HG02623 (cell line): ENCODE measurements around the gene CYS1.

Experiments used
- ATAC-seq: cut with Tn5 transposase; IDR thresholded peaks from one replicate; pipeline ENCODE4 v1.9.1; 2021; ENCODE audit warnings: moderate library complexity; ENCODE audit not compliant: unreplicated experiment

The CYS1 gene

GRCh38 chr2:10073706-10074105 lies 6.5 kb downstream of the CYS1 start:
- ATAC-seq: no peak

- ATAC-seq: peak; percentile 75
Observed at GRCh38 chr2:10072656-10073480, 7.3 kb downstream of the CYS1 start.

GRCh38 chr2:10071595-10071994 lies 8.6 kb downstream of the CYS1 start:
- ATAC-seq: no peak

- ATAC-seq: no peak
Observed at GRCh38 chr2:10071176-10071575, 9.0 kb downstream of the CYS1 start.

- no peak for ATAC-seq
Observed at GRCh38 chr2:10067881-10068280, 12.3 kb downstream of the CYS1 start.

- ATAC-seq: no peak
Observed at GRCh38 chr2:10067330-10067729, 12.9 kb downstream of the CYS1 start.

GRCh38 chr2:10065773-10066055 lies 14.5 kb downstream of the CYS1 start:
- no peak for ATAC-seq

- ATAC-seq: no peak
Observed at GRCh38 chr2:10064932-10065772, 15.1 kb downstream of the CYS1 start.

- ATAC-seq: no peak
Observed at GRCh38 chr2:10063566-10063965, 16.6 kb downstream of the CYS1 start.

GRCh38 chr2:10062931-10063365 lies 17.3 kb downstream of the CYS1 start:
- ATAC-seq: no peak

- no peak for ATAC-seq
Observed at GRCh38 chr2:10061221-10061925, 18.8 kb downstream of the CYS1 start.

GRCh38 chr2:10059552-10060335 lies 20.5 kb downstream of the CYS1 start:
- ATAC-seq: no peak

- no peak for ATAC-seq
Observed at GRCh38 chr2:10059016-10059351, 21.2 kb downstream of the CYS1 start.

- no peak for ATAC-seq
Observed at GRCh38 chr2:10058251-10059015, 21.8 kb downstream of the CYS1 start.

GRCh38 chr2:10057231-10058107 lies 22.7 kb downstream of the CYS1 start:
- no peak for ATAC-seq

- ATAC-seq: no peak
Observed at GRCh38 chr2:10056439-10056838, 23.8 kb downstream of the CYS1 start.

GRCh38 chr2:10054976-10055375 lies 25.2 kb downstream of the CYS1 start:
- ATAC-seq: no peak

GRCh38 chr2:10054424-10054823 lies 25.8 kb downstream of the CYS1 start:
- ATAC-seq: no peak

GRCh38 chr2:10053351-10053750 lies 26.9 kb downstream of the CYS1 start:
- no peak for ATAC-seq
